Keratinocyte (primary cell): ENCODE results near the gene ABCD2. TPM values are rescaled to one million over a fixed set of nuclear protein-coding genes. Genes with fewer than 3 reads are reported as not detected.

Experiments
- DNase-seq: peaks from one replicate; pipeline ENCODE4 v3.0.0-alpha.2; 2011; ENCODE audit warnings: low read depth, missing footprints, low spot score
- FAIRE-seq: peaks from 2 replicates; lab custom pipeline; 2011; peaks lifted over from hg19 to GRCh38; lab: Jason Lieb, UNC
- H2AFZ ChIP-seq: 2 replicates; pipeline ENCODE4 v1.6.0; 2012; ENCODE audit warnings: low read length, control low read depth, inconsistent platforms; ENCODE audit not compliant: control insufficient read depth
- H3K27ac ChIP-seq: 2 replicates; pipeline ENCODE4 v1.5.1; 2011; ENCODE audit warnings: low read length; ENCODE audit not compliant: control insufficient read depth, insufficient read depth
- H3K27me3 ChIP-seq: 3 replicates; pipeline ENCODE4 v1.6.0; 2011; ENCODE audit warnings: low read length; ENCODE audit not compliant: control insufficient read depth, insufficient read depth; ENCODE audit errors: extremely low read depth
- H3K36me3 ChIP-seq, 2 experiments: 2 replicates in 1 of 2; 3 replicates in 1 of 2; pipeline ENCODE4 v1.5.1; 2011; ENCODE audit warnings: low read length in 2 of 2, mild to moderate bottlenecking in 1 of 2; ENCODE audit not compliant: control insufficient read depth in 2 of 2, insufficient read depth in 2 of 2; ENCODE audit errors: extremely low read depth in 1 of 2
- H3K4me1 ChIP-seq: 3 replicates; pipeline ENCODE4 v1.5.1; 2011; ENCODE audit warnings: low read length; ENCODE audit not compliant: control insufficient read depth, insufficient read depth; ENCODE audit errors: extremely low read depth
- H3K4me2 ChIP-seq: 3 replicates; pipeline ENCODE4 v1.6.0; 2011; ENCODE audit warnings: low read depth, low read length; ENCODE audit not compliant: control insufficient read depth, insufficient read depth; ENCODE audit errors: extremely low read depth
- H3K4me3 ChIP-seq, 3 experiments: fragments of 200-600 bp in 1 of 3; sonication (generic) in 1 of 3; 2 replicates in 2 of 3; 3 replicates in 1 of 3; pipeline ENCODE4 v1.5.1; 2011 to 2016; ENCODE audit warnings: low read length in 3 of 3, mild to moderate bottlenecking in 3 of 3, control low read depth in 2 of 3, inconsistent platforms in 1 of 3, low read depth in 1 of 3, mixed read lengths in 1 of 3, mixed run types in 1 of 3, moderate library complexity in 1 of 3; ENCODE audit not compliant: control insufficient read depth in 2 of 3, insufficient read depth in 2 of 3; ENCODE audit errors: extremely low read depth in 1 of 3
- H3K79me2 ChIP-seq: 2 replicates; pipeline ENCODE4 v1.6.0; 2012; ENCODE audit warnings: low read length; ENCODE audit not compliant: control insufficient read depth, insufficient read depth
- H3K9ac ChIP-seq: 3 replicates; pipeline ENCODE4 v1.6.0; 2011; ENCODE audit warnings: low read length; ENCODE audit not compliant: control insufficient read depth, insufficient read depth; ENCODE audit errors: extremely low read depth
- H3K9me1 ChIP-seq: 3 replicates; pipeline ENCODE4 v1.6.0; 2011; ENCODE audit warnings: low read length; ENCODE audit not compliant: control insufficient read depth, insufficient read depth; ENCODE audit errors: extremely low read depth
- H3K9me3 ChIP-seq: 2 replicates; pipeline ENCODE4 v1.5.1; 2012; ENCODE audit warnings: low read depth, low read length; ENCODE audit not compliant: control insufficient read depth
- H4K20me1 ChIP-seq: 3 replicates; pipeline ENCODE4 v1.6.0; 2011; ENCODE audit warnings: low read length; ENCODE audit not compliant: control insufficient read depth, insufficient read depth; ENCODE audit errors: extremely low read depth
- CTCF ChIP-seq, 3 experiments: IDR thresholded peaks in 1 of 3; conservative IDR thresholded peaks in 1 of 3; optimal IDR thresholded peaks in 1 of 3; 2 replicates in 2 of 3; 3 replicates in 1 of 3; pipeline versions ENCODE3 to v1.5.1; 2011; ENCODE audit warnings: low read length in 3 of 3, mild to moderate bottlenecking in 3 of 3, moderate library complexity in 2 of 3, control low read depth in 1 of 3, inconsistent platforms in 1 of 3; ENCODE audit not compliant: insufficient read depth in 2 of 3; ENCODE audit errors: extremely low read depth in 1 of 3
- EZH2 ChIP-seq: IDR thresholded peaks from one replicate; pipeline ENCODE4 v1.6.1; 2012; ENCODE audit warnings: inconsistent platforms, mild to moderate bottlenecking, low read length, moderate library complexity
- dilution Hi-C: fragments of 300-500 bp; cut with MboI; formaldehyde crosslinking; loops from one replicate; pipeline ENCODE4 v1.7.0; 2020; ENCODE audit warnings: low sequenced_read_pairs; ENCODE audit not compliant: extremely low pct_ligation_motif_present
- polyA plus RNA-seq, 5 experiments: library from polyadenylated mRNA; depleted of rRNA in 3 of 5; stranded (reverse) in 3 of 5; stranded (forward) in 1 of 5; unstranded in 1 of 5; fragments of >200 nt; gene quantifications; 1 replicate in 1 of 5; 2 replicates in 3 of 5; 3 replicates in 1 of 5; pipeline versions ENCODE4 v1.2.1 to v1.2.3, GENCODE V29; 2011 to 2012; ENCODE audit warnings: missing spikeins in 2 of 5, low read depth in 1 of 5, low replicate concordance in 1 of 5

The ABCD2 gene
- polyA plus RNA-seq, 1 donor (not counting 4 experiments of a cell fraction or from before 2014, with no cell fraction given), result 0.03 TPM

GRCh38 chr12:39505023-39505422 is 114.6 kb downstream of the ABCD2 start:
- H3K27ac ChIP-seq, result no peak overlapping the region
- FAIRE-seq (no peak), DNase-seq (no peak)
- dilution Hi-C loops, result no loop called here
- peaks cover 20% of the 10 kb centered on the region for H3K4me1 ChIP-seq
- no peak overlapping the region for H3K4me3 ChIP-seq
- no peaks in the 10 kb centered on the region for H3K79me2 ChIP-seq
- TF ChIP-seq EZH2 (no peak), CTCF (optimal IDR thresholded peaks at IDR 0.05 in 1 of 3, IDR thresholded peaks at IDR 0.05 in 1 of 3, conservative IDR thresholded peaks at IDR 0.05 in 1 of 3; ENCODE audit: extremely low read depth in 1 of 3, insufficient read depth in 2 of 3, low read length in 3 of 3) (no peak)
- no peaks in the 10 kb centered on the region for H3K9me1 ChIP-seq
- H3K9ac ChIP-seq, result no peak overlapping the region
- H3K4me2 ChIP-seq, result no peak overlapping the region
- H3K9me3 ChIP-seq, result no peaks in the 10 kb centered on the region
- no peak overlapping the region for H2AFZ ChIP-seq
- H3K27me3 ChIP-seq, result no peaks in the 10 kb centered on the region
- no peaks in the 10 kb centered on the region for H3K36me3 ChIP-seq
- H4K20me1 ChIP-seq, result no peaks in the 10 kb centered on the region

GRCh38 chr12:39503439-39503838 is 116.2 kb downstream of the ABCD2 start:
- Histone ChIP-seq H3K79me2 (no peaks in the 10 kb centered on the region), H3K9me3 (no peaks in the 10 kb centered on the region), H3K4me3 (no peak overlapping the region), H3K9me1 (no peaks in the 10 kb centered on the region), H3K9ac (no peak overlapping the region), H3K4me1 (peaks cover 25% of the 10 kb centered on the region), H3K36me3 (no peaks in the 10 kb centered on the region), H3K27me3 (no peaks in the 10 kb centered on the region), H3K27ac (no peak overlapping the region), H3K4me2 (no peak overlapping the region), H2AFZ (no peak overlapping the region), H4K20me1 (no peaks in the 10 kb centered on the region)
- dilution Hi-C loops, result no loop called here
- FAIRE-seq (peak; percentile 73), DNase-seq (peak; percentile 36)
- peak in 2 of 3 experiments; percentile 42 to 66 for TF ChIP-seq CTCF (optimal IDR thresholded peaks at IDR 0.05 in 1 of 3, IDR thresholded peaks at IDR 0.05 in 1 of 3, conservative IDR thresholded peaks at IDR 0.05 in 1 of 3; ENCODE audit: extremely low read depth in 1 of 3, insufficient read depth in 2 of 3, low read length in 3 of 3)
- TF ChIP-seq EZH2, result no peak
